SK-N-SH treated with all-trans-retinoic acid at 6 μM for 48 hours (cell line): ENCODE data around the gene RAB8A.
"Not testable (repeated sequence)": the region's sequence is repeated elsewhere in the genome, so short reads cannot be mapped to it uniquely, and the experiment has no call there.

ENCODE experiments used
- CREB5 ChIP-seq: fragments of 250-450 bp; sonication (Bioruptor Pico); IDR thresholded peaks from 2 replicates; pipeline ENCODE4 v1.5.1; 2020; ENCODE audit warnings: low read depth, mild to moderate bottlenecking, moderate library complexity
- ESRRG ChIP-seq: fragments of 250-450 bp; sonication (Bioruptor Pico); IDR thresholded peaks from 2 replicates; pipeline ENCODE4 v1.6.1; 2021; ENCODE audit warnings: mild to moderate bottlenecking
- ISL1 ChIP-seq: fragments of 250-450 bp; sonication (Bioruptor Pico); IDR thresholded peaks from 2 replicates; pipeline ENCODE4 v2.1.2; 2022; ENCODE audit warnings: mild to moderate bottlenecking, moderate library complexity
- OSR1 ChIP-seq: fragments of 250-450 bp; sonication (Bioruptor Pico); IDR thresholded peaks from 2 replicates; pipeline ENCODE4 v1.8.0; 2022; ENCODE audit warnings: moderate library complexity, mild to moderate bottlenecking, inconsistent platforms
- PATZ1 ChIP-seq: fragments of 250-450 bp; sonication (Bioruptor Pico); IDR thresholded peaks from 2 replicates; pipeline ENCODE4 v1.8.0; 2020; ENCODE audit warnings: mild to moderate bottlenecking, moderate library complexity, borderline replicate concordance
- POU6F1 ChIP-seq: fragments of 250-450 bp; sonication (Bioruptor Pico); IDR thresholded peaks from 2 replicates; pipeline ENCODE4 v1.8.0; 2021; ENCODE audit warnings: low read depth, mild to moderate bottlenecking, moderate library complexity, borderline replicate concordance
- SNAI2 ChIP-seq: fragments of 250-450 bp; sonication (Bioruptor Pico); IDR thresholded peaks from 2 replicates; pipeline ENCODE4 v1.5.0; 2020; ENCODE audit warnings: mild to moderate bottlenecking, moderate library complexity
- TOX ChIP-seq: fragments of 250-450 bp; sonication (Bioruptor Pico); IDR thresholded peaks from 2 replicates; pipeline ENCODE4 v1.8.0; 2021; ENCODE audit warnings: mild to moderate bottlenecking, moderate library complexity, borderline replicate concordance
- TSHZ2 ChIP-seq: fragments of 250-450 bp; sonication (Bioruptor Pico); IDR thresholded peaks from 2 replicates; pipeline ENCODE4 v1.5.0; 2020; ENCODE audit warnings: mild to moderate bottlenecking, moderate library complexity
- ZC3H10 ChIP-seq: fragments of 250-450 bp; sonication (Bioruptor Pico); IDR thresholded peaks from 2 replicates; pipeline ENCODE4 v1.5.1; 2021; ENCODE audit warnings: mild to moderate bottlenecking, moderate library complexity
- ZFP3 ChIP-seq: fragments of 250-450 bp; sonication (Bioruptor Pico); IDR thresholded peaks from 2 replicates; pipeline ENCODE4 v1.5.0; 2020; ENCODE audit warnings: mild to moderate bottlenecking, moderate library complexity
- ZNF565 ChIP-seq: fragments of 450-650 bp; formaldehyde crosslinking; conservative IDR thresholded peaks from 2 replicates; pipeline ENCODE4 v1.5.0; 2020; ENCODE audit warnings: low read depth, mild to moderate bottlenecking, moderate library complexity

- not testable (repeated sequence) for TF ChIP-seq PATZ1; ZNF565; ZFP3; POU6F1; TSHZ2 (CRISPR knock-in tag); ESRRG (CRISPR knock-in tag); OSR1 (CRISPR knock-in tag); SNAI2 (CRISPR knock-in tag); ZC3H10 (CRISPR knock-in tag); ISL1 (CRISPR knock-in tag); TOX (CRISPR knock-in tag); CREB5 (CRISPR knock-in tag)
Observed at GRCh38 chr19:16119075-16119857, 7.6 kb downstream of the RAB8A start.
